ENCODE measurements around the gene CUBN. TPM values are rescaled to one million over a fixed set of nuclear protein-coding genes. Genes with fewer than 3 reads are reported as not detected.

The CUBN gene
- total and polyA plus RNA-seq, 4 donors, result 5.1 to 10.6 (median 6.4) TPM

Small RNA genes lying within 50 kb of the gene (small RNA-seq; reads per million reads assigned to genes)
- gene AC067747.1 (ENCODE audit: low replicate concordance), result not detected

Other genes with a start within 250 kb of the CUBN start
- 10 to 100 TPM; 16.5 to 34.1 TPM for gene TRDMT1, start 71.9 kb upstream of the CUBN start, total RNA-seq
- 10 to 100 TPM; 10.4 to 12.4 TPM for gene TRDMT1, start 71.9 kb upstream of the CUBN start, polyA plus RNA-seq (ENCODE audit: insufficient read length in 2 of 2)
- gene VIM, start 98.4 kb upstream of the CUBN start, total RNA-seq, result 1,000 to 10,000 TPM; 1,457 to 6,817 TPM
- gene VIM, start 98.4 kb upstream of the CUBN start, polyA plus RNA-seq (ENCODE audit: insufficient read length in 2 of 2), result 1,000 to 10,000 TPM; 2,175 to 2,808 TPM